Fibroblast of skin of left quadriceps (primary cell): ENCODE data around the gene PLXNA4.
A peak's percentile ranks its signal among the peaks of the same experiment; 100 is the strongest.

Experiments
- DNase-seq, 2 experiments: peaks; one replicate each; pipeline ENCODE4 v3.0.0-alpha.2; 2013; ENCODE audit warnings: low read depth in 2 of 2

PLXNA4 gene

GRCh38 chr7:132532281-132532680, 44.0 kb downstream of the PLXNA4 start:
- no peak for DNase-seq

GRCh38 chr7:132531562-132531961, 44.7 kb downstream of the PLXNA4 start:
- no peak for DNase-seq

- no peak for DNase-seq
These were observed 47.6 kb downstream of the PLXNA4 start for GRCh38 chr7:132528695-132529094.

DNA sequence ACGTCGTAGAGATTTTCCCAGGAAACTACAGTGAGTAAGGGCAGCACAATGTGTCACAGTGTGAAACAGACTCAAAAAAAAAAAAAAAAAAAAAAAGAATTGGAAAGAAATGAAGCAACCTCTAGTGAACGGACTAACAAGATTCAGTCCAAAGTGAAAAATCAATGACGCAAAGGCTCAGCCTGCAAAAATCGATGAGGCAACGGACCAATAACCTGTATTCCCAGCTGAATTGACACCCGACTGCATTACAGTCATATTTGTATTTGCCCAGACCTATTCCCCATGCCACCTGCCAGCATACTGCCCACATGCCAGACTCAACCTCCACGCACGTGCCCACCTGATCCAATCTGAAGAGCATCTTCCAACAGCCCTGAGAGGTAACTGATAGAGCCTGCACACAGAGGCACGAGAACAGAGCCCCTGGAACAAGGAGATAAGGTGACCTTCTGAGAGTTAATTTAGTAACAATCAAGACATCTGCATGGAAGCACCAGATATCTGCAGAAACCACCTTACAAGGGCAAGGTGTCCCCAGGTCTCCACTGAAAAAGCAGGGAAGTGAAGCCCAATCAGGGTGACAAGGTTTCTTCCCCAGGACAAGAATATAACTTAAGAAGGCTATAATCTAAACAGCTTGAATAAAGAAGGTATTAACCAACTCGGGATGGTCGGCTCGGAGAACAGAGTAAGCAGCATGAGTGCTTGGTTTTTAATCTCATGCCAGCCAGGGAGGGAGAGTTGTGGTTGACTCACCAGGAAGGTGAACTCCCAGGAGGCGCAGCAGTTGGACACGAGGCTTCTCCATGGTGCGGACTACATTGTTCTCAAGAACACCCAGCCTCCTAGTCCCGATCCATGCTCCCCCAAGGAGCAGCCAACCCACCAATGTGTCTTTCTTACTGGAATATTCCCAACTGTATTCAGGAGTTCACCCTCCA, 48.5 kb downstream of the PLXNA4 start:
- DNase-seq = no peak

DNA sequence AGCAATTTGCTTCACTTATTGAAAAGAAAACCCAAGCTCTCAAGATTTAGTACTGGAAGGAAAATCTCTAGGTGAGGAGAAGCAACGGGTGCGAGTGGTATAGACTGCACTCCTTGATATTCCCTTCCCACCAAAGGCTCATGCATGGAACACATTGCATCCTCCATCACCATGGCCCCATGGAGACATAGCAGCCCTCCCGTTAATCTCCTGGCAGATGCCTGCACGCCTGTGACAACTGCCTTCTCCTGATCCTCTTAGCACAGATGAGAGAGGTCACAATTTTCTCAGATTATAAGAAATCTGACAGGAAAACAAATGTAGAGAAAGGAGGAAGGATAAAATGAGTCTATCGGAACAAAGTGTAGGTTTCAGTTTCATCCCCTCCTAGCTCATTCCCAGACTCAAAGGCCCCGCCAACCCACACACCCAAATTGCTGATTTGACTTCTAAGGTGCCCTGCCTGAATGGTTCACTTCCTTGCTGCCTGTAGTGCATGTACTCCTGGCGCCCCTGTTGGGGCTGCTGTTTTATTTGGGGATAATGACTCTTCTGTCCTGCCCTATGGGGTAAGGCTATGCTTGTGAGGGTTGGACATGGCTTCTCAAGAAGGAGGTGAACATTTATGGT, 50.0 kb downstream of the PLXNA4 start:
- DNase-seq = no peak

- DNase-seq = no peak
These were observed 54.8 kb downstream of the PLXNA4 start for GRCh38 chr7:132521423-132521822.

GRCh38 chr7:132520591-132521280, 55.5 kb downstream of the PLXNA4 start:
- no peak for DNase-seq

DNA sequence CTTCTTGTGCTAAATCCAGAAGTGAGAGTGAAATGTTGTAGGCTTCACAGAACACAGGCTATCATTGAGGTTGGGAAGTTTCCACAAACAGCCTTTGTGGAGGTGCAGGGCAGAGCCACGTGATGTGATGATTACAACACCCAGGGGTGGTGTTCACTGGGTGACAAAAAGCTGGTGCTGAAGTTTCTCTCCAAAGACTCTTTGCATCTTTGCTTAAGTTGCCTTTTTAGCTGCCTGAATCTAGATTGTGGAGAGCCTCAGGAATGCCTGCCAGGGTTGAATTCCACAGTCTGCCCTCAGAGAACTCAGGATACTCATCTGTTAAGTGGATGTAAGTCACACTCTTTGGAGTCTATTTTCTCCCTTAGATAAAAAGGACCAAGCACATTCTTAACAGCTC, 56.3 kb downstream of the PLXNA4 start:
- DNase-seq = no peak

DNA sequence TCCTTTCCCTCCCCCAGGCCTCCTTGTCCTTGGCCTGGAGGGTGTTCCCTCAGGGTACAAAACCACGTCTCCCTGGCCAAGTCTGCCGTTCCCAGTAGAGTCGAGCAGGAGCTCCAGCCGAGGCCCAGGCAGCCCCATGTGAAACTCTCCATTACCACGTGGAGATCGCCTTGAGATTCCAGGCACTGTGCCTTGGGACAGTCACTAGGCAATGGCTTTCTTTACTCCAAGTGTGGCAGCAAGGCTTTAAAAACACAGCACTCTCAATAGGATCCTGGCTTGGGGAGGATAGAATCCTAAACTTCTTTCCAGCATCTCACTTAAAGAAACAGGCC, 57.5 kb downstream of the PLXNA4 start:
- no peak for DNase-seq

- DNase-seq = no peak
These were observed 58.0 kb downstream of the PLXNA4 start for GRCh38 chr7:132518102-132518838.

- DNase-seq = peak; percentile 42 to 45
These were observed 60.0 kb downstream of the PLXNA4 start for GRCh38 chr7:132516042-132516840.

GRCh38 chr7:132515181-132515580, 61.1 kb downstream of the PLXNA4 start:
- no peak for DNase-seq

DNA sequence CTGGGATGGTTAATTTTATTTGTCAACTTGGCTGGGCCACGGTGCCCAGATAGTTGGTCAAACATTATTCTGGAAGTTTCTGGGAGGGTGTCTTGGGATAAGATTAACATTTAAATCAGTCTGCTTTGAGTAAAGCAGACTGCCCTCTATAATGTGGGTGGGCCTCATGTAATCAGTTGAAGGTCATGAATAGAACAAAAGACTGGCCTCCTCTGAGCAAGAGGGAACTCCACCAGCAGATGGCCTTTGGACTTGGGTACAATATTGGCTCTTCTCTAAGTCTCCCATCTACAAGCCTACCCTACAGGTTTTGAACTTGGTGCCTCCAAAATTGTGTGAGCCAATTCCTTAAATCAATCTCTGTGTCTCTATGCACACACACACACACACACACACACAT, 61.8 kb downstream of the PLXNA4 start:
- DNase-seq = no peak

- DNase-seq = no peak
These were observed 64.3 kb downstream of the PLXNA4 start for GRCh38 chr7:132511921-132512320.

- DNase-seq = no peak
These were observed 64.9 kb downstream of the PLXNA4 start for GRCh38 chr7:132511387-132511786.

- DNase-seq = no peak
These were observed 66.6 kb downstream of the PLXNA4 start for GRCh38 chr7:132509643-132510042.

DNA sequence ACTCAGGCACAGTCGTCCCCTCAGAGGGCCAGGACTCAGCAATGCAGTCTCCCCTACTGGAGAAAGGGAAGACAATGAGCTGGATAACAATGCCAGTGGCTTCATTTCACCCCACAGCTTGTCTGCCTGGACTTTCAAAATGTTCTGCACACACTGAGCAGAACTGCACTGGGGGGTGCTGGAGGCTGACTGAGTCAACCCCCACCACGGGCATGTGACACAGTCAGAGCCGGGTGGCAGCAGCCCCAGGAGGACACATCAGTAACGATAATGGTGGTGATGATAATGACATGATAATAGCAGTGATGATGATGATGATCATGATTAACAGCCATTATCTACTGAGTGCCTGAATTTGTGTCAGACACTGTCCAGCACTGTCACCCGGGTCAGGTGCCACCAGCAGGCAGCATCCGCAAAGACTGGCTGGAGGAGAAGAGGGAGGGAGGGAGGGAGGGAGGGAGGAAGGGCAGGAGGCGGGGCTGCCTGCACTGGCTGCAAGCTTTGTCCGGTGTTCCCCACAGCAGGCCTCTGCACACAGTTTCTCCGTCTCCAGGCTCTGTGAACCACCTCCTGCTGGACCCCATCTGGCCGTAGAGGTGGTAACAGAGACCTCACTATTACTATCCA, 67.4 kb downstream of the PLXNA4 start:
- DNase-seq = no peak

- DNase-seq = no peak
These were observed 71.4 kb downstream of the PLXNA4 start for GRCh38 chr7:132504852-132505251.

DNA sequence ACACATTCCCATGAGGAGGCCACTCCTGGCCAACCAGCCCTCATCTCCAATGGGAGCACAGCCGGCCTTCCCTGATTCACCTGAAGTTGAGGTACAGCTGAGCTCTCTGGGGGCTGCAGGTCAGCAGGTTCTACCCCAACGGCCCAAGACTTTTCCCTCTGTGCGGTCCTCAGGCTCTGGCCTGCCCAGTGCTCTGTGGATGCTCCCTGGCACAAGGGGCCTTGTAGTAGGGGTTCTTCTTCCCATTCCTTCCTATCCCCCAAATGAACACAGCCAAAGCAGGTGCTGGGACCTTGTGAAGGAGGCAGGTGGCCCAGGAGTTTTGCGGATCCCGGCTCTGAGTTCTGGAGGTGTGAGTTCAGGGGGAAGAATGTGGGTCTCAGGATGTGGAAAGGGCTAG, 72.2 kb downstream of the PLXNA4 start:
- no peak for DNase-seq

GRCh38 chr7:132503415-132503814, 72.9 kb downstream of the PLXNA4 start:
- DNase-seq = no peak

- DNase-seq = no peak
These were observed 74.3 kb downstream of the PLXNA4 start for GRCh38 chr7:132501956-132502355.
